ENCODE results near the gene RC3H2. TPM values are rescaled to one million over a fixed set of nuclear protein-coding genes. Genes with fewer than 3 reads are reported as not detected.
"Not testable (repeated sequence)": the region's sequence is repeated elsewhere in the genome, so short reads cannot be mapped to it uniquely, and the experiment has no call there.

Gene RC3H2
- polyA plus RNA-seq, 2 of the 4 experiments (the other 2 are of a cell fraction), result 15.1 to 43.6 TPM

DNA sequence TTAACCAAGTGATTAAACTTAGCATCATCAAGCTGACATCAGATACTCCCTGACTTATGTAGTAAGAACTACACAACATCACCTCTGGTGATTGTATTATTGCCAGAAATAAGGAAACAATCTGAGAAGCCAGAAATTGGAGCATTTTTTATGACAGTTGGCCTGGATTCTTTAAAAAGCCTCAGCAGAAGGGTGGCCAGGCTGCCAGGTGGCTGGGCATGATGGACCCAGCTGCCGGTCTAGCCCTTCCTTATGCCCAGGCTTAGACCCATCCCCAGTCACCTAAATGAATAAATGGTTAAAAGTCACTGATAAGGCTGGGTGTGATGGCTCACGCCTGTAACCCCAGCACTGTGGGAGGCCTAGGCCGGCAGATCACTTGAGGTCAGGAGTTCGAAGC, 92.4 kb downstream of the RC3H2 start:
- Histone ChIP-seq H3K4me1 (0 out of 3 replicates have a peak, but pooled peaks cover 4% of the 10 kb centered on the region), H3K4me3 (no peak overlapping the region), H3K4me2 (no peak overlapping the region), H3K27ac (no peak overlapping the region), H3K9me3 (no peaks in the 10 kb centered on the region)
- ATAC-seq (no peak), DNase-seq (ENCODE audit: low read depth in 1 of 2, low spot score in 1 of 2) (no peak), FAIRE-seq (no peak)
- ChIA-PET POLR2A (no interaction called here), CTCF (interaction anchor here (0.7 to 9.8 kb wide), 6 partner anchors 50 to 714 kb away, joined by 3 to 108 read pairs (median 4); no protein-coding TSS in a partner anchor)
- TF ChIP-seq ZFP36 (IDR thresholded peaks at IDR 0.05; ENCODE audit: borderline replicate concordance, partially characterized antibody) (no peak), MAZ (IDR thresholded peaks at IDR 0.05; ENCODE audit: borderline replicate concordance, low read depth, low read length) (no peak), ESRRA (IDR thresholded peaks at IDR 0.05; ENCODE audit: borderline replicate concordance, low read length) (no peak), RCOR1 (IDR thresholded peaks at IDR 0.05; ENCODE audit: low read depth, low read length) (no peak), POLR2AphosphoS2 (conservative IDR thresholded peaks at IDR 0.05; ENCODE audit: low read length) (no peak)
- TF ChIP-seq, protein P1, sequence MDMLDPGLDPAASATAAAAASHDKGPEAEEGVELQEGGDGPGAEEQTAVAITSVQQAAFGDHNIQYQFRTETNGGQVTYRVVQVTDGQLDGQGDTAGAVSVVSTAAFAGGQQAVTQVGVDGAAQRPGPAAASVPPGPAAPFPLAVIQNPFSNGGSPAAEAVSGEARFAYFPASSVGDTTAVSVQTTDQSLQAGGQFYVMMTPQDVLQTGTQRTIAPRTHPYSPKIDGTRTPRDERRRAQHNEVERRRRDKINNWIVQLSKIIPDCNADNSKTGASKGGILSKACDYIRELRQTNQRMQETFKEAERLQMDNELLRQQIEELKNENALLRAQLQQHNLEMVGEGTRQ (IDR thresholded peaks at IDR 0.05), result no peak
- WGBS (ENCODE audit: missing lambda C conversion rate), result 76% methylated on average over 4 of the region's 4 CpGs

GRCh38 chr9:122810306-122810946, 94.7 kb downstream of the RC3H2 start:
- Histone ChIP-seq H3K9me3 (0 out of 3 replicates have a peak, but pooled peaks cover 5% of the 10 kb centered on the region), H3K27ac (no peak overlapping the region), H3K4me2 (no peak overlapping the region), H3K4me1 (0 out of 3 replicates have a peak, but pooled peaks cover 4% of the 10 kb centered on the region), H3K4me3 (no peak overlapping the region)
- TF ChIP-seq, protein P2, sequence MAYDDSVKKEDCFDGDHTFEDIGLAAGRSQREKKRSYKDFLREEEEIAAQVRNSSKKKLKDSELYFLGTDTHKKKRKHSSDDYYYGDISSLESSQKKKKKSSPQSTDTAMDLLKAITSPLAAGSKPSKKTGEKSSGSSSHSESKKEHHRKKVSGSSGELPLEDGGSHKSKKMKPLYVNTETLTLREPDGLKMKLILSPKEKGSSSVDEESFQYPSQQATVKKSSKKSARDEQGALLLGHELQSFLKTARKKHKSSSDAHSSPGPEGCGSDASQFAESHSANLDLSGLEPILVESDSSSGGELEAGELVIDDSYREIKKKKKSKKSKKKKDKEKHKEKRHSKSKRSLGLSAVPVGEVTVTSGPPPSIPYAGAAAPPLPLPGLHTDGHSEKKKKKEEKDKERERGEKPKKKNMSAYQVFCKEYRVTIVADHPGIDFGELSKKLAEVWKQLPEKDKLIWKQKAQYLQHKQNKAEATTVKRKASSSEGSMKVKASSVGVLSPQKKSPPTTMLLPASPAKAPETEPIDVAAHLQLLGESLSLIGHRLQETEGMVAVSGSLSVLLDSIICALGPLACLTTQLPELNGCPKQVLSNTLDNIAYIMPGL (CRISPR knock-in tag; IDR thresholded peaks at IDR 0.05; ENCODE audit: borderline replicate concordance), result no peak
- TF ChIP-seq SMC3 (IDR thresholded peaks at IDR 0.05) (peak; percentile 92), NFE2L2 (conservative IDR thresholded peaks at IDR 0.05; ENCODE audit: low read length) (no peak), HOXA7 (CRISPR knock-in tag; IDR thresholded peaks at IDR 0.05) (no peak), RAD21 (conservative IDR thresholded peaks at IDR 0.05 in 1 of 2, IDR thresholded peaks at IDR 0.05 in 1 of 2) (peak; percentile 96 to 98), CTCF (IDR thresholded peaks at IDR 0.05) (peak; percentile 91), CHD2 (IDR thresholded peaks at IDR 0.05; ENCODE audit: low read length, partially characterized antibody) (no peak), MAX (IDR thresholded peaks at IDR 0.05) (no peak)
- DNase-seq (ENCODE audit: low read depth in 1 of 2, low spot score in 1 of 2), result peak; percentile 78 to 82
- ChIA-PET POLR2A (no interaction called here), CTCF (interaction anchor here (0.6 to 9.8 kb wide), 31 partner anchors 8 to 777 kb away, joined by 3 to 108 read pairs (median 4); no protein-coding TSS in a partner anchor)
- WGBS (ENCODE audit: missing lambda C conversion rate), result 2% methylated on average over 8 of the region's 8 CpGs
- FAIRE-seq, result peak; percentile 93
- ATAC-seq, result peak; percentile 91 to 97

DNA sequence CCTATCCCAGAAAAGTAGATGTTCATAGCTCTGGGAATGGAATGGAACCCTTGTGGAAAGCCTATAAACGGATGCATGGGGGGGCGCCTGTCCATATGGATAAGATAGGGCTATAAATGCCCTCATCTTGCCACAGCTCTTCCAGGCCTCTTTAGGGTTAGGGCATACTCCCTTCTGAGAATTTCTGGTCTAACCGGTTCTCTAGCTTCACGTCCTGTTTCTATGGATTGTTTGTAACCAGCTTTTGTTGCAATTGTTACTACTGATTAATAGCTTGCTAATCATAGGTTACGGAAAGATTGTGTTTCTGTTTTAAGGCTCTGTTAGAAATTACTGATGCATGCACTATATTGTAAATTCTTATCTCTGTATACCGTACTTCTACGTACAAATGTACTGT, 95.9 kb downstream of the RC3H2 start:
- ATAC-seq; FAIRE-seq; H3K4me2 ChIP-seq; DNase-seq (ENCODE audit: low read depth in 1 of 2, low spot score in 1 of 2); H3K9me3 ChIP-seq; H3K4me1 ChIP-seq; POLR2A ChIA-PET; H3K4me3 ChIP-seq; H3K27ac ChIP-seq: not testable (repeated sequence)
- CTCF ChIA-PET, result interaction anchor here (0.8 to 9.8 kb wide), 17 partner anchors 8 to 1263 kb away, joined by 3 to 108 read pairs (median 4); no protein-coding TSS in a partner anchor
- WGBS (ENCODE audit: missing lambda C conversion rate), result 55% methylated on average over 7 of the region's 7 CpGs
